HG03354 (cell line): ENCODE measurements around the gene PCDHGA5.
"Not testable (repeated sequence)": the region's sequence is repeated elsewhere in the genome, so short reads cannot be mapped to it uniquely, and the experiment has no call there.

Experiments used
- ATAC-seq: cut with Tn5 transposase; IDR thresholded peaks from one replicate; pipeline ENCODE4 v1.9.1; 2021; ENCODE audit warnings: mild to moderate bottlenecking; ENCODE audit not compliant: unreplicated experiment, poor library complexity, severe bottlenecking

PCDHGA5 gene

DNA sequence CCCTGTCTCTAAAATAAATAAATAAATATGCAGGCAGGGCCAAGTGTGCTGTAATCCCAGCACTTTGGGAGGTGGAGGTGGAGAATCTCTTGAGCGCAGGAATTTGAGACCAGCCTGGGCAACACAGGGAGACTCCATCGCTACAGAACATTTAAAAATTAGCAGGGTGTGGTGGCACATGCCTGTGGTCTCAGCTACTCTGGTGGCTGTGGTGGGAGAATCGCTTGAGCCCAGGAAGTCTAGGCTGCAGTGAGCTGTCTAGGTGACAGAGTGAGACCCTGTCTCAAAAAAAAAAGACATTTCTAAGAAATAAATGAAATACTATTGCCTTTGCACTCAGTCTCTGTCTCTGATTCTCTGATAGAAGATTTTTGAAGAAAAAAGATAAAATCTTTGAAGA lies 47.6 kb downstream of the PCDHGA5 start:
- ATAC-seq = no peak

DNA sequence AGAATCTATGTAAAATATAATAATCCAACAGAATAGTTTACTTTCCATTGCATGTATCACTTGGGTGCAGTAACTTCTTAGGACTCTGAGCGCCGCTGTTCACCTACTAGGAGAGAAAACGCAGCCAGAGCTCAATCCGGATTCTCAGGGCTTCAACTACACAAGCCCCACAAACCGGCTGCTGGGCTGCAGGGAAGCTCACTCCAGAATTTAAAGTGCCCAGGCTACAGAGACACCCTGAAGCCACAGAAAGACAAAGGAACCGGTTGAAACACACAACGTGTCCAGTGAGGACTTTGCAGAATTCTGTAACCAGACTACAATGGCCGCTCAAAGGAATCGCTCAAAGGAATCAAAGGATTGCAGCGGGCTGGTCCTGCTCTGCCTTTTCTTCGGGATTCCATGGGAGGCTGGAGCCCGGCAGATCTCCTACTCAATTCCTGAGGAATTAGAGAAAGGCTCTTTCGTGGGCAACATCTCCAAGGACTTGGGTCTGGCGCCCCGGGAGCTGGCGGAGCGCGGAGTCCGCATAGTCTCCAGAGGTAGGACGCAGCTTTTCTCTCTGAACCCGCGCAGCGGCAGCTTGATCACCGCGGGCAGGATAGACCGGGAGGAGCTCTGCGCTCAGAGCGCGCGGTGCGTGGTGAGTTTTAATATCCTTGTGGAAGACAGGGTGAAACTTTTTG lies 49.0 kb downstream of the PCDHGA5 start, which contains the start of gene PCDHGA10:
Gene PCDHGA10, plus strand, starts transcription at position 134 of the 686 bp plus-strand sequence. Its CDS starts 189 bp downstream, at position 323.
- ATAC-seq = peak; percentile 81

DNA sequence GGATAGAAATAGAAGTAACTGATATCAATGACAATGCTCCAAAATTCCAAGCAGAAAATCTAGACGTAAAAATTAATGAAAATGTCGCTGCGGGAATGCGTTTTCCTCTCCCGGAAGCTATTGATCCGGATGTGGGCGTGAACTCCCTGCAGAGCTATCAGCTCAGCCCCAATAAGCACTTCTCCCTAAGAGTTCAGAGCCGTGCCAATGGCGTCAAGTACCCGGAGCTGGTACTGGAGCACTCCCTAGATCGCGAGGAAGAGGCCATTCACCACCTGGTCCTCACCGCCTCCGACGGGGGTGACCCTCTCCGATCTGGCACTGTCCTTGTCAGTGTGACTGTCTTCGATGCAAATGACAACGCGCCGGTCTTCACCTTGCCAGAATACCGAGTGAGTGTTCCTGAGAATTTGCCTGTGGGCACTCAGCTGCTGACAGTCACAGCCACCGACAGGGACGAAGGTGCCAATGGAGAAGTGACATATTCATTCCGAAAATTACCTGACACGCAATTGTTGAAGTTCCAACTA lies 49.6 kb downstream of the PCDHGA5 start:
- ATAC-seq = no peak

DNA sequence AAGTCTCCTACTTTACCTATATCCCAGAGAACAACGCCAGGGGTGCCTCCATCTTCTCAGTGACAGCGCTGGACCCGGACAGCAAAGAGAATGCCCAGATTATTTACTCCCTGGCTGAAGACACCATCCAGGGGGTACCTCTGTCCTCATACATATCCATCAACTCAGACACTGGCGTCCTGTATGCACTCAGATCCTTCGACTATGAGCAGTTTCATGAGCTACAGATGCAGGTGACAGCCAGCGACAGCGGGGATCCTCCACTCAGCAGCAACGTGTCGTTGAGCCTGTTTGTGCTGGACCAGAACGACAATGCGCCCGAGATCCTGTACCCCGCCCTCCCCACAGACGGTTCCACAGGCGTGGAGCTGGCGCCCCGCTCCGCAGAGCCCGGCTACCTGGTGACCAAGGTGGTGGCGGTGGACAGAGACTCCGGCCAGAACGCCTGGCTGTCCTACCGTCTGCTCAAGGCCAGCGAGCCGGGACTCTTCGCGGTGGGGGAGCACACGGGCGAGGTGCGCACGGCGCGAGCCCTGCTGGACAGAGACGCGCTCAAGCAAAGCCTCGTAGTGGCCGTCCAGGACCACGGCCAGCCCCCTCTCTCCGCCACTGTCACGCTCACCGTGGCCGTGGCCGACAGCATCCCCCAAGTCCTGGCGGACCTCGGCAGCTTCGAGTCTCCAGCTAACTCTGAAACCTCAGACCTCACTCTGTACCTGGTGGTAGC lies 50.7 kb downstream of the PCDHGA5 start:
- ATAC-seq = not testable (repeated sequence)

DNA sequence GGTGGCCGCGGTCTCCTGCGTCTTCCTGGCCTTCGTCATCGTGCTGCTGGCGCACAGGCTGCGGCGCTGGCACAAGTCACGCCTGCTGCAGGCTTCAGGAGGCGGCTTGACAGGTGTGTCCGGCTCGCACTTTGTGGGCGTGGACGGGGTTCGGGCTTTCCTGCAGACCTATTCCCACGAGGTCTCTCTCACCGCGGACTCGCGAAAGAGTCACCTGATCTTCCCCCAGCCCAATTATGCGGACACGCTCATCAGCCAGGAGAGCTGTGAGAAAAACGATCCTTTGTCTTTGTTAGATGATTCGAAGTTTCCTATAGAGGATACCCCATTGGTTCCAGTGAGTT lies 51.3 kb downstream of the PCDHGA5 start:
- not testable (repeated sequence) for ATAC-seq
